Measurements from ENCODE around the gene CDH13.

DNA sequence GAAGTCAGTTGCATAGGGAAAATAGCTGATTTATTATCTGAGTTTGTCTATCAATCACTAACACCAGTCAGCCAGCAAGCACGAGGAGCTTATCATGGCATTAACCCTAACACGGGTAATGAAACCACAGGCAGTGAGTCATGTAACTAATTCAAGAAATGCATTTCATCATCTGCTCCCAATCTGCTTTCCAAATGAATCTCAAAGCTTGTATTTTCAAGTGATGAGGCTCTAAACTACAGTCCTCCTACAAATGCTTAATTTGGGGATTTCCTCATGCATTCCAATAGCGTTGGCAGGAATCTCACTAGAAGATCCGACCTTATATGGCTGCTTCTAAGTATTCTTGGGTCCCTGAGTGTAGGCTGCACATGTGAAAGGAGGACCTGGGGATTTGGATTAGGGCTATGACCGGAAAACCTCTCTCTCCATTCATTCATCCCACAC, 1062.6 kb downstream of the CDH13 start:
- TF ChIP-seq, protein P1, sequence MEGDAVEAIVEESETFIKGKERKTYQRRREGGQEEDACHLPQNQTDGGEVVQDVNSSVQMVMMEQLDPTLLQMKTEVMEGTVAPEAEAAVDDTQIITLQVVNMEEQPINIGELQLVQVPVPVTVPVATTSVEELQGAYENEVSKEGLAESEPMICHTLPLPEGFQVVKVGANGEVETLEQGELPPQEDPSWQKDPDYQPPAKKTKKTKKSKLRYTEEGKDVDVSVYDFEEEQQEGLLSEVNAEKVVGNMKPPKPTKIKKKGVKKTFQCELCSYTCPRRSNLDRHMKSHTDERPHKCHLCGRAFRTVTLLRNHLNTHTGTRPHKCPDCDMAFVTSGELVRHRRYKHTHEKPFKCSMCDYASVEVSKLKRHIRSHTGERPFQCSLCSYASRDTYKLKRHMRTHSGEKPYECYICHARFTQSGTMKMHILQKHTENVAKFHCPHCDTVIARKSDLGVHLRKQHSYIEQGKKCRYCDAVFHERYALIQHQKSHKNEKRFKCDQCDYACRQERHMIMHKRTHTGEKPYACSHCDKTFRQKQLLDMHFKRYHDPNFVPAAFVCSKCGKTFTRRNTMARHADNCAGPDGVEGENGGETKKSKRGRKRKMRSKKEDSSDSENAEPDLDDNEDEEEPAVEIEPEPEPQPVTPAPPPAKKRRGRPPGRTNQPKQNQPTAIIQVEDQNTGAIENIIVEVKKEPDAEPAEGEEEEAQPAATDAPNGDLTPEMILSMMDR (IDR thresholded peaks at IDR 0.05) = no peak
- TF ChIP-seq POLR2A (IDR thresholded peaks at IDR 0.05) = no peak

All from Peyer's patch (tissue), 4 donors.